SU-DHL-6 (cell line): ENCODE results near the gene JPH4.

Source experiments
- CTCF ChIP-seq: fragments of 200-600 bp; sonication (generic); IDR thresholded peaks from one replicate; pipeline ENCODE4 v1.5.1; 2017; ENCODE audit warnings: antibody characterized with exemption, mild to moderate bottlenecking, low read length, moderate library complexity; ENCODE audit not compliant: insufficient read depth, poor library complexity, severe bottlenecking
- EZH2phosphoT487 ChIP-seq: fragments of 200-600 bp; sonication (generic), shearing (Covaris generic); conservative IDR thresholded peaks from 2 replicates; pipeline ENCODE4 v1.6.1; 2018; ENCODE audit warnings: mild to moderate bottlenecking, antibody characterized with exemption, low read length, moderate library complexity, mixed read lengths

GRCh38 chr14:23627961-23628360, 49.4 kb upstream of the JPH4 start:
- TF ChIP-seq CTCF (no peak), EZH2phosphoT487 (no peak)
